K562 (cell line): ENCODE measurements around the gene UFC1. TPM values are rescaled to one million over a fixed set of nuclear protein-coding genes. Genes with fewer than 3 reads are reported as not detected.
A peak's percentile ranks its signal among the peaks of the same experiment; 100 is the strongest.

Experiments used
- CHD2 ChIP-seq: IDR thresholded peaks from 2 replicates; pipeline ENCODE4 v1.6.1; 2011; ENCODE audit warnings: low read depth, low read length
- FOXK2 ChIP-seq, 2 experiments: fragments of 450-650 bp; IDR thresholded peaks in 1 of 2; conservative IDR thresholded peaks in 1 of 2; 2 replicates each; pipeline ENCODE4 v1.6.1; 2016; ENCODE audit warnings: low read depth in 2 of 2, mild to moderate bottlenecking in 1 of 2
- HEY1 ChIP-seq: fragments of 250-450 bp; sonication (Bioruptor Pico); IDR thresholded peaks from 2 replicates; pipeline ENCODE4 v1.5.0; 2020; ENCODE audit warnings: mild to moderate bottlenecking, moderate library complexity, borderline replicate concordance
- PURB ChIP-seq: sonication (generic); formaldehyde crosslinking; IDR thresholded peaks from 2 replicates; pipeline ENCODE4 v1.9.0; 2021; ENCODE audit warnings: low read depth, mild to moderate bottlenecking, missing genetic modification reagents
- RAD51 ChIP-seq: fragments of 450-650 bp; IDR thresholded peaks from 2 replicates; pipeline ENCODE4 v1.7.1; 2016; ENCODE audit warnings: low read depth, mild to moderate bottlenecking, borderline replicate concordance
- SIN3B ChIP-seq: fragments of 450-650 bp; IDR thresholded peaks from 2 replicates; pipeline ENCODE4 v1.6.1; 2017; ENCODE audit warnings: low read depth, mild to moderate bottlenecking, moderate library complexity
- SMARCA4 ChIP-seq: fragments of 450-650 bp; IDR thresholded peaks from 2 replicates; pipeline ENCODE4 v1.6.1; 2016
- TEAD1 ChIP-seq, 2 experiments: fragments of 450-650 bp in 1 of 2; sonication (generic) in 1 of 2; formaldehyde crosslinking; IDR thresholded peaks; 2 replicates each; pipeline versions ENCODE4 v1.4.0 to v1.8.0; 2020 to 2022; ENCODE audit warnings: mild to moderate bottlenecking in 2 of 2, missing genetic modification reagents in 1 of 2
- TFAM ChIP-seq: fragments of 250-450 bp; sonication (Bioruptor Pico); conservative IDR thresholded peaks from 2 replicates; pipeline ENCODE4 v1.5.0; 2021; ENCODE audit warnings: mild to moderate bottlenecking, moderate library complexity
- TFAP4 ChIP-seq: sonication (generic); formaldehyde crosslinking; IDR thresholded peaks from 2 replicates; pipeline ENCODE4 v1.8.0; 2022; ENCODE audit warnings: missing genetic modification reagents, mild to moderate bottlenecking, moderate library complexity, borderline replicate concordance
- ZKSCAN8 ChIP-seq: fragments of 200-800 bp; sonication (Bioruptor generic); IDR thresholded peaks from 2 replicates; pipeline ENCODE4 v1.6.1; 2016; ENCODE audit warnings: missing genetic modification characterization, missing compliant biosample characterization
- ZNF407 ChIP-seq: fragments of 450-650 bp; IDR thresholded peaks from 2 replicates; pipeline ENCODE4 v1.6.1; 2016; ENCODE audit warnings: low read depth
- polyA plus RNA-seq, 8 experiments: library from polyadenylated mRNA; depleted of rRNA in 4 of 8; stranded (reverse) in 5 of 8; unstranded in 3 of 8; fragments of >200 nt; fragmentation: Nextera tagmentation in 2 of 8; fragmentation: Illumina TruSeq in 1 of 8; extraction: Ambion mirVana in 2 of 8; extraction: Trizol in 1 of 8; gene quantifications; 2 replicates each; pipeline versions ENCODE4 v1.2.1 to v1.2.3, GENCODE V29; 2011 to 2014; ENCODE audit warnings: inconsistent platforms in 1 of 8, missing spikeins in 1 of 8
- total RNA-seq, 7 experiments: library from RNA; depleted of rRNA in 6 of 7; stranded (reverse); fragments of >200 nt in 6 of 7; fragmentation: Illumina TruSeq in 2 of 7; extraction: Trizol in 2 of 7; gene quantifications; 2 replicates each; pipeline versions ENCODE4 v1.2.1 to v1.2.3, GENCODE V29; 2011 to 2021; ENCODE audit warnings: low replicate concordance in 1 of 7
- TF ChIP-seq, protein P1 (sequence below): fragments of 450-650 bp; formaldehyde crosslinking; IDR thresholded peaks from 2 replicates; pipeline ENCODE4 v1.4.0; 2022; ENCODE audit warnings: mild to moderate bottlenecking, moderate library complexity
- TF ChIP-seq, protein P2 (sequence below): fragments of 450-650 bp; IDR thresholded peaks from 2 replicates; pipeline ENCODE4 v1.7.1; 2018; ENCODE audit warnings: mild to moderate bottlenecking, low read depth; ENCODE audit not compliant: partially characterized antibody

The UFC1 gene
- total and polyA plus RNA-seq, 9 of the 15 experiments (the other 6 are each of a cell fraction or from before 2014, with no cell fraction given): 92.8 to 220 (median 161) TPM

GRCh38 chr1:161153682-161154337, at the start of gene UFC1 (continued):
- TF ChIP-seq ZNF407: 0 out of 2 replicates have a peak, but pooled peaks have one; percentile 13
- peak; percentile 90 to 92 for TF ChIP-seq FOXK2 (conservative IDR thresholded peaks at IDR 0.05 in 1 of 2, IDR thresholded peaks at IDR 0.05 in 1 of 2; ENCODE audit: low read depth in 2 of 2)
- TF ChIP-seq, protein P1, sequence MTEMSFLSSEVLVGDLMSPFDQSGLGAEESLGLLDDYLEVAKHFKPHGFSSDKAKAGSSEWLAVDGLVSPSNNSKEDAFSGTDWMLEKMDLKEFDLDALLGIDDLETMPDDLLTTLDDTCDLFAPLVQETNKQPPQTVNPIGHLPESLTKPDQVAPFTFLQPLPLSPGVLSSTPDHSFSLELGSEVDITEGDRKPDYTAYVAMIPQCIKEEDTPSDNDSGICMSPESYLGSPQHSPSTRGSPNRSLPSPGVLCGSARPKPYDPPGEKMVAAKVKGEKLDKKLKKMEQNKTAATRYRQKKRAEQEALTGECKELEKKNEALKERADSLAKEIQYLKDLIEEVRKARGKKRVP (CRISPR knock-in tag): no peak
- TF ChIP-seq, protein P2, sequence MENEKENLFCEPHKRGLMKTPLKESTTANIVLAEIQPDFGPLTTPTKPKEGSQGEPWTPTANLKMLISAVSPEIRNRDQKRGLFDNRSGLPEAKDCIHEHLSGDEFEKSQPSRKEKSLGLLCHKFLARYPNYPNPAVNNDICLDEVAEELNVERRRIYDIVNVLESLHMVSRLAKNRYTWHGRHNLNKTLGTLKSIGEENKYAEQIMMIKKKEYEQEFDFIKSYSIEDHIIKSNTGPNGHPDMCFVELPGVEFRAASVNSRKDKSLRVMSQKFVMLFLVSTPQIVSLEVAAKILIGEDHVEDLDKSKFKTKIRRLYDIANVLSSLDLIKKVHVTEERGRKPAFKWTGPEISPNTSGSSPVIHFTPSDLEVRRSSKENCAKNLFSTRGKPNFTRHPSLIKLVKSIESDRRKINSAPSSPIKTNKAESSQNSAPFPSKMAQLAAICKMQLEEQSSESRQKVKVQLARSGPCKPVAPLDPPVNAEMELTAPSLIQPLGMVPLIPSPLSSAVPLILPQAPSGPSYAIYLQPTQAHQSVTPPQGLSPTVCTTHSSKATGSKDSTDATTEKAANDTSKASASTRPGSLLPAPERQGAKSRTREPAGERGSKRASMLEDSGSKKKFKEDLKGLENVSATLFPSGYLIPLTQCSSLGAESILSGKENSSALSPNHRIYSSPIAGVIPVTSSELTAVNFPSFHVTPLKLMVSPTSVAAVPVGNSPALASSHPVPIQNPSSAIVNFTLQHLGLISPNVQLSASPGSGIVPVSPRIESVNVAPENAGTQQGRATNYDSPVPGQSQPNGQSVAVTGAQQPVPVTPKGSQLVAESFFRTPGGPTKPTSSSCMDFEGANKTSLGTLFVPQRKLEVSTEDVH: peak; percentile 92
- TF ChIP-seq TFAM (CRISPR knock-in tag): no peak
- TF ChIP-seq CHD2: peak; percentile 83
- TF ChIP-seq PURB (CRISPR knock-in tag): no peak
- no peak for TF ChIP-seq HEY1 (CRISPR knock-in tag)
- no peak for TF ChIP-seq ZKSCAN8 (CRISPR knock-in tag)
- peak; percentile 73; the same call in 1 of the 2 replicates for TF ChIP-seq TFAP4
- TF ChIP-seq SIN3B: peak; percentile 20; the same call in 1 of the 2 replicates
- TF ChIP-seq TEAD1 (CRISPR knock-in tag; IDR thresholded peaks at IDR 0.05): peak; percentile 34 to 84; a peak in 1 of 4 replicates
- TF ChIP-seq SMARCA4: 0 out of 2 replicates have a peak, but pooled peaks have one; percentile 16
- peak; percentile 32; the same call in 1 of the 2 replicates for TF ChIP-seq RAD51
